HEK293T (cell line): Measurements from ENCODE around the gene BTBD8.

Source experiments
- CTCF ChIA-PET: fragments of 350-600 bp; formaldehyde crosslinking; extraction: SDS; loops from one replicate; lab custom pipeline; 2021; ENCODE audit warnings: antibody characterized with exemption, inconsistent platforms; lab: Yijun Ruan, JAX
- POLR2A ChIA-PET: fragments of 350-600 bp; formaldehyde crosslinking; extraction: SDS; loops from one replicate; lab custom pipeline; 2020; ENCODE audit warnings: antibody characterized with exemption, inconsistent platforms; lab: Yijun Ruan, JAX
- DNase-seq: peaks from one replicate; pipeline ENCODE4 v3.0.0; 2012; ENCODE audit warnings: mixed read lengths; ENCODE audit errors: extremely low spot score
- ARNT ChIP-seq: fragments of 450-650 bp; IDR thresholded peaks from 2 replicates; pipeline ENCODE4 v1.6.1; 2017; ENCODE audit warnings: mild to moderate bottlenecking
- BHLHE40 ChIP-seq: fragments of 450-650 bp; IDR thresholded peaks from 2 replicates; pipeline ENCODE4 v1.6.1; 2016; ENCODE audit warnings: mild to moderate bottlenecking, moderate library complexity, borderline replicate concordance
- CTBP1 ChIP-seq: fragments of 450-650 bp; IDR thresholded peaks from 2 replicates; pipeline ENCODE4 v1.6.1; 2016; ENCODE audit warnings: borderline replicate concordance
- ELF4 ChIP-seq: fragments of 450-650 bp; IDR thresholded peaks from 2 replicates; pipeline ENCODE4 v1.6.1; 2017; ENCODE audit warnings: antibody characterized with exemption
- FOXA1 ChIP-seq: fragments of 450-650 bp; IDR thresholded peaks from 2 replicates; pipeline ENCODE4 v1.6.1; 2016; ENCODE audit warnings: mild to moderate bottlenecking
- FOXK2 ChIP-seq: fragments of 450-650 bp; IDR thresholded peaks from 2 replicates; pipeline ENCODE4 v1.6.1; 2016; ENCODE audit warnings: mild to moderate bottlenecking
- FOXM1 ChIP-seq: fragments of 450-650 bp; IDR thresholded peaks from 2 replicates; pipeline ENCODE4 v1.6.1; 2017; ENCODE audit warnings: mild to moderate bottlenecking, borderline replicate concordance
- HDGF ChIP-seq: fragments of 450-650 bp; IDR thresholded peaks from 2 replicates; pipeline ENCODE4 v1.6.1; 2017; ENCODE audit warnings: antibody characterized with exemption, borderline replicate concordance
- L3MBTL2 ChIP-seq: fragments of 450-650 bp; conservative IDR thresholded peaks from 2 replicates; pipeline ENCODE4 v1.6.1; 2016; ENCODE audit warnings: mild to moderate bottlenecking
- LEF1 ChIP-seq: fragments of 450-650 bp; IDR thresholded peaks from 2 replicates; pipeline ENCODE4 v1.6.1; 2017; ENCODE audit warnings: mild to moderate bottlenecking, borderline replicate concordance
- NFRKB ChIP-seq: fragments of 450-650 bp; IDR thresholded peaks from 2 replicates; pipeline ENCODE4 v1.6.1; 2016; ENCODE audit warnings: mild to moderate bottlenecking, moderate library complexity
- SP1 ChIP-seq: fragments of 450-650 bp; IDR thresholded peaks from 2 replicates; pipeline ENCODE4 v1.6.1; 2017
- SUZ12 ChIP-seq: fragments of 450-650 bp; IDR thresholded peaks from 2 replicates; pipeline ENCODE4 v1.6.1; 2016; ENCODE audit warnings: mild to moderate bottlenecking
- TARDBP ChIP-seq: fragments of 450-650 bp; IDR thresholded peaks from 2 replicates; pipeline ENCODE4 v1.6.1; 2016
- ZNF384 ChIP-seq: fragments of 450-650 bp; IDR thresholded peaks from 2 replicates; pipeline ENCODE4 v1.6.1; 2016
- TF ChIP-seq, protein P1 (sequence below): fragments of 450-650 bp; IDR thresholded peaks from 2 replicates; pipeline ENCODE4 v1.6.1; 2016

Gene BTBD8

DNA sequence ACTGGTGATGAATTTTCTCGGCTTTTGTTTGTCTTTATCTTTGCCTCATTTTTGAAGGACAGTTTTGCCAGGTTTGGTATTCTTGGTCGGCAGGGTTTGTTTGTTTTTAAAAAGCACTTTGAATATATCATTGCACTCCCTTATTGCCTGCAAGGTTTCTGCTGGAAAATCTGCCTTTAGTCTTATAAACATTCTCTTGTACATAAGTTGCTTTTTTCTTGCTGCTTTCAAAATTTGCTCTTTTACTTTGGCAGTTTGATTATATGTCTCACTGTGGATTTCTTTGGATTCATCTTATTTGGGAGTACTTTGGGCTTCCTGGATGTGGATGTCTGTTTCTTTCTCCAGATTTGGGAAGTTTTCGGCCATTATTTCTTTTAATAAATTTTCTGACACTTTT is 79.4 kb downstream of the BTBD8 start:
- ChIA-PET POLR2A (no interaction called here), CTCF (no interaction called here)
- TF ChIP-seq ELF4 (no peak), CTBP1 (no peak), SUZ12 (no peak), ZNF384 (no peak), TARDBP (no peak), FOXK2 (no peak), BHLHE40 (no peak), L3MBTL2 (no peak), NFRKB (no peak), HDGF (no peak), FOXA1 (no peak), LEF1 (no peak), FOXM1 (no peak), SP1 (no peak), ARNT (no peak)
- TF ChIP-seq, protein P1, sequence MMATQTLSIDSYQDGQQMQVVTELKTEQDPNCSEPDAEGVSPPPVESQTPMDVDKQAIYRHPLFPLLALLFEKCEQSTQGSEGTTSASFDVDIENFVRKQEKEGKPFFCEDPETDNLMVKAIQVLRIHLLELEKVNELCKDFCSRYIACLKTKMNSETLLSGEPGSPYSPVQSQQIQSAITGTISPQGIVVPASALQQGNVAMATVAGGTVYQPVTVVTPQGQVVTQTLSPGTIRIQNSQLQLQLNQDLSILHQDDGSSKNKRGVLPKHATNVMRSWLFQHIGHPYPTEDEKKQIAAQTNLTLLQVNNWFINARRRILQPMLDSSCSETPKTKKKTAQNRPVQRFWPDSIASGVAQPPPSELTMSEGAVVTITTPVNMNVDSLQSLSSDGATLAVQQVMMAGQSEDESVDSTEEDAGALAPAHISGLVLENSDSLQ = no peak
- DNase-seq = no peak

DNA sequence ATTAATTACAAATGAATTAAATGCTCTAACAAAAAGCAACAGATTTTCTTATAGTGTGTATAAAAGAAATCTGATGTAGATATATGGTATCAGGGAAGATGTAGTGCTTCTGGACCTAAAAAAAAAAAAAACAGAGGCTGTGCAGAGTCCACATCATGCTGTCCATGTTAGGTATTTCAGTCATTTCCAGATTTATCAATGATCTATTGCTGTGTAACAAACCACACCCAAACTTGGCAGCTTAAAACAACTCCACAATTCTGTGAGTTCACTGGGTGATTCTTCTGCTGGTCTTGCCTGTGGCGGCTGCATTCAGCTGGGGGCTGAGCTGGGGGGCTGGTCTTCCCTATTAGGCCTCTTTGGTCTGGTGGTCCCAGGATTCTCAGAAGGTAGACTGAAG is 85.2 kb downstream of the BTBD8 start:
- DNase-seq = no peak
- TF ChIP-seq FOXM1 = no peak
- no peak for TF ChIP-seq TARDBP
- no peak for TF ChIP-seq CTBP1
- no peak for TF ChIP-seq SUZ12
- TF ChIP-seq FOXA1 = no peak
- TF ChIP-seq ELF4 = no peak
- no peak for TF ChIP-seq HDGF
- TF ChIP-seq NFRKB = no peak
- TF ChIP-seq, protein P1 = no peak
- TF ChIP-seq ZNF384 = no peak
- no peak for TF ChIP-seq ARNT
- no peak for TF ChIP-seq BHLHE40
- TF ChIP-seq L3MBTL2 = no peak
- TF ChIP-seq LEF1 = no peak
- no peak for TF ChIP-seq SP1
- TF ChIP-seq FOXK2 = no peak
- ChIA-PET CTCF (interaction anchor here (1.2 kb wide), 1 partner anchor 13 kb away, joined by 4 read pairs; no protein-coding TSS in a partner anchor), POLR2A (no interaction called here)

DNA sequence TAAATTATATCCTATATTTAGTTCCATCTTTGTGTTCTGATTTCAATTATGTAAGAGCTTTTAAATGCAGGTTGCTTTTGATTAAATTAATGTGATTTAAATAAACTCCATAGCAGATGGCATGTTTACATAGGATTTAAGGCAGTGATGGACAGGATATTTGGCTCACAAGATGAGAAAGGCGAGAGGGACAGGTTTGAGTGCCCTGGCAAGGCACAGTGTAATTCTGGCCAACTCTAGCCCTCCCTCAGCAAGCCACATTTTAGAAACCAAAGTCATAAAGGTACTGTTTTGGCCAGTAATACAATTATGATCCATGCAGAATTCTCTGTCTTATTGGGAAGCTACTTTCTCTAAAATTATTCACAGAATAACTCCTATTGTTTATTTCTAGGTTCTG is 87.0 kb downstream of the BTBD8 start:
- POLR2A ChIA-PET = no interaction called here
- no peak for DNase-seq
- CTCF ChIA-PET = no interaction called here
- TF ChIP-seq L3MBTL2 = no peak
- no peak for TF ChIP-seq SP1
- no peak for TF ChIP-seq ARNT
- no peak for TF ChIP-seq FOXM1
- TF ChIP-seq, protein P1 = no peak
- TF ChIP-seq NFRKB = no peak
- TF ChIP-seq LEF1 = no peak
- no peak for TF ChIP-seq HDGF
- TF ChIP-seq FOXK2 = no peak
- TF ChIP-seq ZNF384 = no peak
- TF ChIP-seq FOXA1 = no peak
- TF ChIP-seq BHLHE40 = no peak
- TF ChIP-seq TARDBP = no peak
- no peak for TF ChIP-seq CTBP1

DNA sequence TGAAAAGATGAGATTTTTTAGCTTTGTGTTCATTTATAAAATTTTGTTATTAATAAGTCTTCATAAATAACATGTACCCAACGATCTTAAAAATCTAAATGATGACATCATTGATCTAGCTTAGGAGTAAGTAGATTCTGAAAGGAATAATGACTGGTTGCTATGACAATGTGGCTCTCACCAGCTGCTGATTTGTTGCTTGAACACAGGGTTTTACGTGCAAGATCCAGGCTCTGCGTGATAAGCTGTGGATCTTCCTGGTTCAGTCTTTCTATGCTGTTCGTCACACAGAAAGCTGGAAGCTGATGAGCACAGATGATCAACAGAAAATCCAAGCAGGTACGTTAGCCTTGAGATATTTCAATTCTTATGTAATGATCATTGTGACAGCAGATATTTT is 88.5 kb downstream of the BTBD8 start:
- CTCF ChIA-PET = interaction anchor here (1.1 kb wide), 1 partner anchor 172 kb away, joined by 5 read pairs; no protein-coding TSS in a partner anchor

DNA sequence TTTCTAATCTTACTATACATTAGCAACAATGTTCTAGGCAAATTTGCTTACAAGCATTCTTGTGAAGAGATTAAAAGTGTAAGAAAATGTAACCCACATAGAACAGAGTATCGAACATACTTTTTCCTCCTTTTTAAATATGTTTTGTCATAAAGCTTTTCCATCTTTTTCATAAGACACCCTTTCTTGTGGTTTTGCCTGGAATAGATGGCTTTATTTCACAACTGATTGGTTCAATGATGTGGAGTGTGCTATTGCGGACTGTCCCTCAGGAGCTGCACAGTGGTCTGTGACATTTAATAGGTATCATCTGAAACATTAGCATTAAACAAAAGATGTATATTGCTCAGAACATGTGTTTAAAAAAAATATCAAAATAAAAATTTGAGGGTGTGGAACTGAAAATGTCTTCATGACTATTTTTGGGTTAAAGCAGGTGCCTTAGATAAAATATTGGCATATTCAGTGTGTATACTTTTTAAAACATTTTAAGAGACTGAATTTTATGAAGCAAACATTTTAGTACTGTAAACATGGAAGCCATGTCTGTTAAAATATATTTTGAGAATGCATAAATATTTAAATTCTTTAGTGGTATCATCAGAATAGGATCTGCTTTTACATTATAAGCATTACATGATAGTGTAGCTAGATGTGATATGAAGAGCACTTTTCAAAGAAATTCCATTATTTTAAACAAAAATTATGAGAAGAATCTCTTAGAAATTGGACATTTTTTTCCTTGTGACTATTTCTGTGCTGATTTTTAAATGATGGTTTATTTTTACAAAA is 89.3 kb downstream of the BTBD8 start:
- POLR2A ChIA-PET = no interaction called here
- no peak for DNase-seq
- CTCF ChIA-PET = interaction anchor here (1.1 kb wide), 1 partner anchor 173 kb away, joined by 5 read pairs; no protein-coding TSS in a partner anchor
- TF ChIP-seq FOXA1 (no peak), NFRKB (no peak)

More for the DNA sequence above, 88.5 kb downstream of the BTBD8 start:
- POLR2A ChIA-PET = no interaction called here
- no peak for TF ChIP-seq FOXA1
- TF ChIP-seq L3MBTL2 = no peak
- TF ChIP-seq FOXM1 = no peak
- no peak for TF ChIP-seq TARDBP
- TF ChIP-seq, protein P1 = no peak
- no peak for TF ChIP-seq ZNF384
- no peak for TF ChIP-seq HDGF
- TF ChIP-seq SP1 = no peak
- DNase-seq = peak; percentile 12
